Brain pericyte (primary cell): ENCODE measurements around the gene HERC2.
"Not testable (repeated sequence)": the region's sequence is repeated elsewhere in the genome, so short reads cannot be mapped to it uniquely, and the experiment has no call there.

Experiments
- DNase-seq: peaks from one replicate; pipeline ENCODE4 v3.0.0-alpha.2; 2012; ENCODE audit warnings: low read depth, low spot score

The HERC2 gene

DNA sequence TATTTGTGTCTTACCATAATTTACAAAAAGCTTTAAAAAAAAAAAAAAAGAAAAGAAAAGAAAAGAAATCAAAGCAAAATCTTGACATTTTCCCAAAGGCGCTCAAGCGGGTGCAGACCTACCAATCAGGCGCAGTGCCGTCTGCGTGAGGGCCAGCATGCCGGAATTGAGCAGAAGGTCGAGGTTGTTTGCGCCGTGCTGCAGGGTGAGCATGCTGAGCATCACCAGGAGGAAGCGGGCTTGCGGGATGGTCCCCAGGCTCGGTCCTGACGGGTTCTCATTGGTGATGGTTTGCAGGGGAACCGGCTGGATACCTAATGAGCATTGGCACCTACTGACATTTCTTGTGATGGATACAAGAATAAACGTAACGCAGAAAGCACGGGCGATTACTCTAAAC, 93.9 kb downstream of the HERC2 start:
- DNase-seq, result no peak

DNA sequence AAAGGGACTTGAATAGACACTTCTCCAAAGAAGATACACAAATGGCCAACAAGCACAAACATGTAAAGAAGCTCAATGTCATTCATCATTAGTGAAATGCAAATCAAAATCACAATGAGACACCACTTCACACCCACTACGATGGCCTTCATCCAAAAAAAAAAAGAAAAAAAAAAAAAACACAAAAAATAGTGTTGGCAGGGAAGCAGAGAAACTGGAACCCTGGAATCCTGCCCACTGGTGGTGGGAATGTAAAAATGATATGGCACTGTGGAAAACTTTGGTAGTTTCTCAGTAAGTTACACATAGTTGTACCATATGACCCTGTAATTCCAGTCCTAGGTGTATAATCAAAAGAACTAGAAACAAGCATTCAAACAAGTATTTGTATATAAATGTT, 94.7 kb downstream of the HERC2 start:
- DNase-seq, result not testable (repeated sequence)

GRCh38 chr15:28222612-28223011, 99.4 kb downstream of the HERC2 start:
- not testable (repeated sequence) for DNase-seq

DNA sequence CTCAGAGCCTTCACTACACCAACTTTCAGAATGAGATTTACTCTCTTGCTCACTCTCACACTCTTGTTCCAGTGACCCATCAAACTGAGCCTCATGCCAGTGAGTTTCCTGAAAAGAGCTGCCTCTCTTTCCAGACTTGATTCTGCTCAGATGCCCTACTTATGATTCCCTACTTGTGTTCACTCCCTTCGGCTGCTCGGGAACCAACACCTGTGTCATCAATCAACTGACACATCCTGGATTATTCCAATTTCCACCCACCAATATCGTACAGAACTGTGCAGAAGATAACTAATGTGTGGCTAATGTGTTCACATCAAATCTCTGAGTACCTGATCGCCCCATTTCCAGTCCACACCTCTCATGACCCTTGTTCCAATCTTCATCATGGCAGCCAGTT, 100.3 kb downstream of the HERC2 start:
- DNase-seq, result not testable (repeated sequence)

DNA sequence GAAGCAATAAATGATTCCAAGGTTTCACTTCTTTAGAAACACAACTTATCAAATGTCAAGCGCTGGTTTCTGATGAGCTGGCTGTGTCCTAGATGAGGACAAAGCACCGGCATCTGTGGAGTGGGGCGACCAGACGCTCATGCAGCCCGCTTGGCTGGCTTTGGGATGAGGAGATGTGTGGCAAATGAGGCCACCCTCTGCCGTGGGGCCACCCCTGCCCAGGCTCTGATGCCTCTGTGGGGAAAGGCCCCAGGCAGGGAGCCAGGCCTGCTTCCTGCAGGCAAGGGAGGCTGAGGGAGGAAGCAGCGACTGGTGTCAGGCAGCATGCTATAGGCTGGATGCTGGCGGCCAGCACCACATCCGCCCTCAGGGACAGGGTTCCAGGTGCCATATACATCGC, 102.9 kb downstream of the HERC2 start:
- DNase-seq, result no peak

- DNase-seq, result not testable (repeated sequence)
Observed at GRCh38 chr15:28216946-28217546, 104.9 kb downstream of the HERC2 start.

GRCh38 chr15:28215521-28215920, 106.5 kb downstream of the HERC2 start:
- DNase-seq, result not testable (repeated sequence)

DNA sequence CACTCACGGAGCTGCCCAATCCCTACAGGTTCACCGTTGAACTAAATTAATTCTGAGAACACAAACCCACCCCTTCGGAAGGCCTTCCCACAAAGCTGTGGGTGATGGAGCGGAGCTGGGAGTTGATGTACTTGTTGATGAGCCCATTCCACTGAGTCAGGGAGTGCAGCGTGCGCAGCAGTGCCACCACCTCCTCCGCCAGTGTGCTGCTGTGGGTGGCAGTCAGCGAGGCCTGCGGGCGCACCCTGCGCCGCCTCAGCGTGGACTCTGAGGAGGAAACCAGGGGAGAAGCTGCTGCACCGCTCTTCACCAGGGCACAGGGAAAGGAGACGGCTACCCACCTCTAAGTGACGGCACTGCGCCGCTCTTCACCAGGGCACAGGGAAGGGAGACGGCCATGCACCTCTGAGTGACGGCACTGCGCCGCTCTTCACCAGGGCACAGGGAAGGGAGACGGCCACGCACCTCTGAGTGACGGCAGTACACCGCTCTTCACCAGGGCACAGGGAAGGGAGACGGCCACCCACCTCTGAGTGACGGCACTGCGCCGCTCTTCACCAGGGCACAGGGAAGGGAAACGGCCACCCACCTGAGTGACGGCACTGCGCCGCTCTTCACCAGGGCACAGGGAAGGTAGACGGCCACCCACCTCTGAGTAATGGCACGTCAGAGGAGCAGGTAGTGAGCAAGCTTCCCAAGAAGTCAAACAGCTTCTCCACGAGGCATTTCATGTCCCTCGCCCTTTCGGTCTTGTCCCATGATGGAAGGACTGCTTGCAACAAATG, 107.8 kb downstream of the HERC2 start:
- not testable (repeated sequence) for DNase-seq

DNA sequence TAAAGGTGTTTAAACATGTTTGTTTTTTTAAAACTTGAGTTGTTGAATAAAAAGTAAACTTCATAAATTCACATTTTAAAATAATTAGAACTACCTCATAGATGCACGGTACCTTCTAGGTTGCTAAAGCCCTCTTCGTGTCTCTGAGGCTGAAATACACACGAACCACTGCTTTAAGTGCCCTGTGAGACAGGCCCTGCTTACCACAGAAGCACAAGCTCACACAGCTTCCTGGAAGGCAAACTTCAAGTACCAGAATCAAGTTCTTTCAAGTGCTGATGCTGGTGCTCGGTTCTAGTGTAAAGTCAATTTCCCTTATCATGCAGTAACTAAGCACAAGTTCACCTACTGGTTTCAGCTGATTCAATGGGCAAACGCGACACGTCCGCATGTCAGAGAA, 108.6 kb downstream of the HERC2 start:
- DNase-seq, result not testable (repeated sequence)

- no peak for DNase-seq
Observed at GRCh38 chr15:28208583-28208982, 113.4 kb downstream of the HERC2 start.

GRCh38 chr15:28205640-28206039, 116.3 kb downstream of the HERC2 start:
- DNase-seq, result not testable (repeated sequence)

GRCh38 chr15:28203055-28203828, 118.7 kb downstream of the HERC2 start:
- not testable (repeated sequence) for DNase-seq

GRCh38 chr15:28202124-28202523, 119.9 kb downstream of the HERC2 start:
- DNase-seq, result not testable (repeated sequence)

- DNase-seq, result not testable (repeated sequence)
Observed at GRCh38 chr15:28198215-28198614, 123.8 kb downstream of the HERC2 start.

DNA sequence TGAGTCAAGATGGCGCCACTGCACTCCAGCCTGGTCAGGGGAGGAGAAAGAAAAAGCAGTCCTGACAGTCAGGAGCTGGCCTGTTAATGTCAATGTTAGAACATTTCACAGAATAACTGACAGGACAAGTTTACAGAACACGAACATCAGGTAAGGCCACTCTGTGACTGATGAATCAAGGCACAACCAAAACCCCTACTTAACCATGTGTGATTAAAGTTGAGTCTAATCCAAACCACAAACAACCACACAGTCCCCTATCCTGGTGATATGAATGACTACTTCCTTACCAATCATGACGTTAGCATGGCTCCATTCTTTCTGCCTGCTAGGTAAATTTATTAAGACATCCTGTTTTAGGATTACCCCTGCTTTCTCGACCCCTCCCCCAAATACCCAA, 124.3 kb downstream of the HERC2 start:
- not testable (repeated sequence) for DNase-seq

DNA sequence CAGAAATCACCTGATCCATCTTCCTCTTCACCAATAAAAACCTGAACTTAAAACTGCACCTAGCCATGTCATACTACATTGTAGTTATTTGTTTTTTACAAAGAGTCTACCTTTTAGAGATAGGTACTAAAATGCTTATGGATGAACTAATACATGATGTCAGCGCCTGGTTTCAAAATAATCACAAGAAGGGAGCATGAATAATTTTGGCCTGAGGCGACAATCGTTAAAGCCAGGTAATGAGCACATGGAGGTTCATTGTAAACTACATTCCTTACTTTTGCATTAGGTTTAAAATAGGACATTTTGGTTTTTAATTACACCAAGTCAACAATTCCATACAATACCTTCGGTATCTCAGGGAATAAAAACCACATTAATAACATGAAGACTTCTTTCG, 125.4 kb downstream of the HERC2 start:
- not testable (repeated sequence) for DNase-seq

GRCh38 chr15:28192772-28193171, 129.2 kb downstream of the HERC2 start:
- no peak for DNase-seq

GRCh38 chr15:28191832-28192231, 130.1 kb downstream of the HERC2 start:
- DNase-seq, result peak; percentile 13

- no peak for DNase-seq
Observed at GRCh38 chr15:28190391-28191174, 131.4 kb downstream of the HERC2 start.

DNA sequence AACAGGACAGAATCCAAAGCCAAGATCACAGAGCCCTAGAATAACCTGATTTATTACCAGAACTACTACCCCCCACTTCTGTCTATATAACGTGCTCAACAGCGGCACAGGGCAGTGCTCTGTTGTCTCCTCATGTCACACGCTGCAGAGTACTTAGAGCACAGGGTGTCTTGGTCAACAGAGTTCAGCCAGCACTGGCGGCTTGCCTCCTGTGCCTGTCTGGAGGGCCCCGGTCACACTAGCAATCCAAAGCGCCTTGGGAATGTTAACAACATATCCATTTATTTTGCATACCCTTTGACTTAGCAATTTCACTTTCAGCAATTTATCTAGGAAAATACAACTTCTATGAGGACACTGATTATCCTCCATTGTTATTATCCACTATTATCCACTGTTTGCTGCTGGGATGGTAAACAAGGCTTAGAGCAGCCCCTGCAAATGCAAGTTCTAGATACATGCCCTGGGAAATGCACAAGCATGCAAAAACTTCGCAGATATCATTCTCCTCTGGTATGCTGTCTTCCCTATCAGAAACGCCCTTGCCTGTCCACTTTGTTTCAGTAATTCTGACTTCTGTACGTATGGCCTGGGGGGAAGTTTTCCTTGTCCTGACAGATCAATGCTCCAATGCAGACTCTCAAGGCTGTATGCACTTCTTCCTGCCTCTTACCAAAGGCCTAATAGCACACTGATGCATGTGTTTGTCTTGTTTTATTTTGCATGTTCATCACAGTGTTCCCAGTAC, 136.7 kb downstream of the HERC2 start:
- no peak for DNase-seq

GRCh38 chr15:28184166-28184565, 137.8 kb downstream of the HERC2 start:
- DNase-seq, result no peak
